K562 (cell line): ENCODE measurements around the gene CPT1B. TPM values are rescaled to one million over a fixed set of nuclear protein-coding genes. Genes with fewer than 3 reads are reported as not detected.

Experiments
- BHLHE40 ChIP-seq: IDR thresholded peaks from 2 replicates; pipeline ENCODE4 v1.6.1; 2011; ENCODE audit warnings: low read length, improper control_type of control experiment
- ETV5 ChIP-seq: sonication (generic); formaldehyde crosslinking; IDR thresholded peaks from 2 replicates; pipeline ENCODE4 v1.4.0; 2020; ENCODE audit warnings: low read depth, mild to moderate bottlenecking, missing genetic modification reagents
- HIVEP1 ChIP-seq: fragments of 250-450 bp; sonication (Bioruptor Pico); IDR thresholded peaks from 2 replicates; pipeline ENCODE4 v1.4.0; 2020; ENCODE audit warnings: mild to moderate bottlenecking
- KHSRP ChIP-seq: fragments of 450-650 bp; IDR thresholded peaks from 2 replicates; pipeline ENCODE4 v1.6.1; 2017
- NR2C1 ChIP-seq, 2 experiments: fragments of 450-650 bp; IDR thresholded peaks; 2 replicates each; pipeline ENCODE4 v1.6.1; 2017; ENCODE audit warnings: mild to moderate bottlenecking in 2 of 2, antibody characterized with exemption in 1 of 2, inconsistent platforms in 1 of 2, missing compliant biosample characterization in 1 of 2, missing genetic modification characterization in 1 of 2
- RAD21 ChIP-seq, 2 experiments: fragments of 250-450 bp in 1 of 2; fragments of 450-650 bp in 1 of 2; sonication (Bioruptor Pico) in 1 of 2; formaldehyde crosslinking in 1 of 2; IDR thresholded peaks in 1 of 2; conservative IDR thresholded peaks in 1 of 2; 2 replicates each; pipeline versions ENCODE4 v1.4.0 to v1.8.0; 2020 to 2022; ENCODE audit warnings: mild to moderate bottlenecking in 2 of 2, moderate library complexity in 1 of 2
- RBM34 ChIP-seq: fragments of 200-400 bp; formaldehyde crosslinking; IDR thresholded peaks from 2 replicates; pipeline ENCODE4 v1.6.1; 2018; ENCODE audit warnings: low read length, borderline replicate concordance; ENCODE audit not compliant: insufficient read depth
- ZNF263 ChIP-seq: sonication (generic); formaldehyde crosslinking; IDR thresholded peaks from 2 replicates; pipeline ENCODE4 v1.8.0; 2022; ENCODE audit warnings: mild to moderate bottlenecking, missing genetic modification reagents, borderline replicate concordance
- ZNF583 ChIP-seq: fragments of 250-450 bp; sonication (Bioruptor Pico); IDR thresholded peaks from 2 replicates; pipeline ENCODE4 v1.4.0; 2020
- polyA plus RNA-seq, 8 experiments: library from polyadenylated mRNA; depleted of rRNA in 4 of 8; stranded (reverse) in 5 of 8; unstranded in 3 of 8; fragments of >200 nt; fragmentation: Nextera tagmentation in 2 of 8; fragmentation: Illumina TruSeq in 1 of 8; extraction: Ambion mirVana in 2 of 8; extraction: Trizol in 1 of 8; gene quantifications; 2 replicates each; pipeline versions ENCODE4 v1.2.1 to v1.2.3, GENCODE V29; 2011 to 2014; ENCODE audit warnings: inconsistent platforms in 1 of 8, missing spikeins in 1 of 8
- total RNA-seq, 7 experiments: library from RNA; depleted of rRNA in 6 of 7; stranded (reverse); fragments of >200 nt in 6 of 7; fragmentation: Illumina TruSeq in 2 of 7; extraction: Trizol in 2 of 7; gene quantifications; 2 replicates each; pipeline versions ENCODE4 v1.2.1 to v1.2.3, GENCODE V29; 2011 to 2021; ENCODE audit warnings: low replicate concordance in 1 of 7
- TF ChIP-seq, protein P1 (sequence below): fragments of 200-800 bp; sonication (Bioruptor generic); IDR thresholded peaks from 2 replicates; pipeline ENCODE4 v1.6.1; 2017; ENCODE audit warnings: missing genetic modification characterization, missing compliant biosample characterization
- TF ChIP-seq, protein P2 (sequence below): sonication (generic); formaldehyde crosslinking; IDR thresholded peaks from 2 replicates; pipeline ENCODE4 v1.8.1; 2023; ENCODE audit warnings: mild to moderate bottlenecking, missing genetic modification reagents
- TF ChIP-seq, protein P3 (sequence below): fragments of 250-450 bp; sonication (Bioruptor Pico); IDR thresholded peaks from 2 replicates; pipeline ENCODE4 v1.4.0; 2020
- TF ChIP-seq, protein P4 (sequence below), 2 experiments: fragments of 450-650 bp; IDR thresholded peaks; 2 replicates each; pipeline ENCODE4 v1.6.1; 2018; ENCODE audit warnings: mild to moderate bottlenecking in 2 of 2, low read depth in 1 of 2; ENCODE audit not compliant: partially characterized antibody in 2 of 2

Gene CPT1B
- total and polyA plus RNA-seq, 9 of the 15 experiments (the other 6 are each of a cell fraction or from before 2014, with no cell fraction given) = 0.35 to 6.1 (median 2.6) TPM

DNA sequence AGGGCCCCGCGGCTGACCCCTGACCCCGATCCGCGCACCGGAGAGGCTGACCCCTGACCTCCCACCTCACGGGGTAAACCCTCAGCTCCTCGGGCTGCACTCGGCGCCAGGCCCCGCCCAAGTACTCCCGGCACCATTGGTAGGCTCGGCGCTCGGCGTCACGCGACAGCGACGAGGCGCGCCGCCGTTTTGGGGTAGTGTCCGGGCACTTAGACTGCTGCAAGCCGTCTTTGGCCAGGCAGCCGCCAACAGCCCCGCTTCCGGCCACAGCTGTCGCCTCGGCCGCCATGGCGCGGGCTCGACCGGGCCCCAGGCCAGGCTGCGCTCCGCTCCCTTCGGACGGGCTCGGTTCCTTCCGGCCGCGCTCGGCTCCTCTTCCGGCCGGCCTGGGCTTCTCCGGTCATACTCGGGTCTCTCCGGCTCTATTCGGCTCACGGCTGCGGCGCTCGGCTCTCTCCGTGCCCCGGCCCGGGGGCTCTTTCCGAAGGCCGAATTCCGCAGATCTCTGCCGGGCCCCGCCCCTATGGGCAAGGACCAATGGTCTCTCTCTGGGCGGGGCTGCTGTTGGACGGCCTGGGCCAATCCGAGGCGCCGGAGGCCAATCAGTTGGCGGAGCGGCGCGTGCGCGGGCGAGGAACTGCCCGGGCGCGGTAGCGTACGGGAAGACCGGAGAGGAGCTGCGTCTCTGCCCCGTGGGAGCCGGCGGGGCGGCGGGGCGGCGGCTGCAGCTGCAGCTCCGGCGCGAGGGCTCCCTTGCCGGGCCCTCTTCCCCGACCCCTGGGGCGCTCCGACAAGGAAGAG lies 4.5 kb upstream of the CPT1B start, which contains the start of gene CHKB (continued):
- TF ChIP-seq, protein P1, sequence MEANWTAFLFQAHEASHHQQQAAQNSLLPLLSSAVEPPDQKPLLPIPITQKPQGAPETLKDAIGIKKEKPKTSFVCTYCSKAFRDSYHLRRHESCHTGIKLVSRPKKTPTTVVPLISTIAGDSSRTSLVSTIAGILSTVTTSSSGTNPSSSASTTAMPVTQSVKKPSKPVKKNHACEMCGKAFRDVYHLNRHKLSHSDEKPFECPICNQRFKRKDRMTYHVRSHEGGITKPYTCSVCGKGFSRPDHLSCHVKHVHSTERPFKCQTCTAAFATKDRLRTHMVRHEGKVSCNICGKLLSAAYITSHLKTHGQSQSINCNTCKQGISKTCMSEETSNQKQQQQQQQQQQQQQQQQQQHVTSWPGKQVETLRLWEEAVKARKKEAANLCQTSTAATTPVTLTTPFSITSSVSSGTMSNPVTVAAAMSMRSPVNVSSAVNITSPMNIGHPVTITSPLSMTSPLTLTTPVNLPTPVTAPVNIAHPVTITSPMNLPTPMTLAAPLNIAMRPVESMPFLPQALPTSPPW (CRISPR knock-in tag) = 0 out of 2 replicates have a peak, but pooled peaks have one; percentile 23
- no peak for TF ChIP-seq HIVEP1 (CRISPR knock-in tag)
- no peak for TF ChIP-seq ZNF583 (CRISPR knock-in tag)
- TF ChIP-seq KHSRP = no peak
- no peak for TF ChIP-seq RAD21 (CRISPR knock-in tag; conservative IDR thresholded peaks at IDR 0.05 in 1 of 2, IDR thresholded peaks at IDR 0.05 in 1 of 2)
- TF ChIP-seq NR2C1 (IDR thresholded peaks at IDR 0.05) = peak; percentile 96
- peak; percentile 97 for TF ChIP-seq NR2C1 (tag; IDR thresholded peaks at IDR 0.05)
- TF ChIP-seq, protein P2, sequence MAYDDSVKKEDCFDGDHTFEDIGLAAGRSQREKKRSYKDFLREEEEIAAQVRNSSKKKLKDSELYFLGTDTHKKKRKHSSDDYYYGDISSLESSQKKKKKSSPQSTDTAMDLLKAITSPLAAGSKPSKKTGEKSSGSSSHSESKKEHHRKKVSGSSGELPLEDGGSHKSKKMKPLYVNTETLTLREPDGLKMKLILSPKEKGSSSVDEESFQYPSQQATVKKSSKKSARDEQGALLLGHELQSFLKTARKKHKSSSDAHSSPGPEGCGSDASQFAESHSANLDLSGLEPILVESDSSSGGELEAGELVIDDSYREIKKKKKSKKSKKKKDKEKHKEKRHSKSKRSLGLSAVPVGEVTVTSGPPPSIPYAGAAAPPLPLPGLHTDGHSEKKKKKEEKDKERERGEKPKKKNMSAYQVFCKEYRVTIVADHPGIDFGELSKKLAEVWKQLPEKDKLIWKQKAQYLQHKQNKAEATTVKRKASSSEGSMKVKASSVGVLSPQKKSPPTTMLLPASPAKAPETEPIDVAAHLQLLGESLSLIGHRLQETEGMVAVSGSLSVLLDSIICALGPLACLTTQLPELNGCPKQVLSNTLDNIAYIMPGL (CRISPR knock-in tag) = no peak
- TF ChIP-seq, protein P3, sequence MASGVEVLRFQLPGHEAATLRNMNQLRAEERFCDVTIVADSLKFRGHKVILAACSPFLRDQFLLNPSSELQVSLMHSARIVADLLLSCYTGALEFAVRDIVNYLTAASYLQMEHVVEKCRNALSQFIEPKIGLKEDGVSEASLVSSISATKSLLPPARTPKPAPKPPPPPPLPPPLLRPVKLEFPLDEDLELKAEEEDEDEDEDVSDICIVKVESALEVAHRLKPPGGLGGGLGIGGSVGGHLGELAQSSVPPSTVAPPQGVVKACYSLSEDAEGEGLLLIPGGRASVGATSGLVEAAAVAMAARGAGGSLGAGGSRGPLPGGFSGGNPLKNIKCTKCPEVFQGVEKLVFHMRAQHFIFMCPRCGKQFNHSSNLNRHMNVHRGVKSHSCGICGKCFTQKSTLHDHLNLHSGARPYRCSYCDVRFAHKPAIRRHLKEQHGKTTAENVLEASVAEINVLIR (CRISPR knock-in tag) = peak; percentile 70
- TF ChIP-seq ETV5 (CRISPR knock-in tag) = no peak
- TF ChIP-seq RBM34 = peak; percentile 82; the same call in 1 of the 2 replicates
- TF ChIP-seq BHLHE40 = peak; percentile 68
- no peak for TF ChIP-seq ZNF263 (CRISPR knock-in tag)
- TF ChIP-seq, protein P4, sequence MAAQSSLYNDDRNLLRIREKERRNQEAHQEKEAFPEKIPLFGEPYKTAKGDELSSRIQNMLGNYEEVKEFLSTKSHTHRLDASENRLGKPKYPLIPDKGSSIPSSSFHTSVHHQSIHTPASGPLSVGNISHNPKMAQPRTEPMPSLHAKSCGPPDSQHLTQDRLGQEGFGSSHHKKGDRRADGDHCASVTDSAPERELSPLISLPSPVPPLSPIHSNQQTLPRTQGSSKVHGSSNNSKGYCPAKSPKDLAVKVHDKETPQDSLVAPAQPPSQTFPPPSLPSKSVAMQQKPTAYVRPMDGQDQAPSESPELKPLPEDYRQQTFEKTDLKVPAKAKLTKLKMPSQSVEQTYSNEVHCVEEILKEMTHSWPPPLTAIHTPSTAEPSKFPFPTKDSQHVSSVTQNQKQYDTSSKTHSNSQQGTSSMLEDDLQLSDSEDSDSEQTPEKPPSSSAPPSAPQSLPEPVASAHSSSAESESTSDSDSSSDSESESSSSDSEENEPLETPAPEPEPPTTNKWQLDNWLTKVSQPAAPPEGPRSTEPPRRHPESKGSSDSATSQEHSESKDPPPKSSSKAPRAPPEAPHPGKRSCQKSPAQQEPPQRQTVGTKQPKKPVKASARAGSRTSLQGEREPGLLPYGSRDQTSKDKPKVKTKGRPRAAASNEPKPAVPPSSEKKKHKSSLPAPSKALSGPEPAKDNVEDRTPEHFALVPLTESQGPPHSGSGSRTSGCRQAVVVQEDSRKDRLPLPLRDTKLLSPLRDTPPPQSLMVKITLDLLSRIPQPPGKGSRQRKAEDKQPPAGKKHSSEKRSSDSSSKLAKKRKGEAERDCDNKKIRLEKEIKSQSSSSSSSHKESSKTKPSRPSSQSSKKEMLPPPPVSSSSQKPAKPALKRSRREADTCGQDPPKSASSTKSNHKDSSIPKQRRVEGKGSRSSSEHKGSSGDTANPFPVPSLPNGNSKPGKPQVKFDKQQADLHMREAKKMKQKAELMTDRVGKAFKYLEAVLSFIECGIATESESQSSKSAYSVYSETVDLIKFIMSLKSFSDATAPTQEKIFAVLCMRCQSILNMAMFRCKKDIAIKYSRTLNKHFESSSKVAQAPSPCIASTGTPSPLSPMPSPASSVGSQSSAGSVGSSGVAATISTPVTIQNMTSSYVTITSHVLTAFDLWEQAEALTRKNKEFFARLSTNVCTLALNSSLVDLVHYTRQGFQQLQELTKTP (IDR thresholded peaks at IDR 0.05; ENCODE audit: low read depth in 1 of 2, partially characterized antibody in 2 of 2) = no peak
